Calu3 (cell line): ENCODE measurements around the gene SRGAP3. TPM values are rescaled to one million over a fixed set of nuclear protein-coding genes. Genes with fewer than 3 reads are reported as not detected.

Source experiments
- BruUV-seq: library from RNA; stranded (reverse); fragments of 400-500 nt; replicated peaks from 2 replicates; lab custom pipeline; 2021; lab: Mats Ljungman, UMichigan
- CTCF ChIA-PET: fragments of 300-600 bp; sonication (Branson Sonifier 250); formaldehyde crosslinking; loops from one replicate; lab custom pipeline; 2022; ENCODE audit warnings: antibody characterized with exemption; lab: Charles Lee
- DNase-seq: peaks from one replicate; pipeline ENCODE4 v3.0.0; 2022
- H3K27ac Mint-ChIP-seq: one replicate; pipeline ENCODE4 v1.8.0; 2022; ENCODE audit warnings: mixed read lengths; ENCODE audit not compliant: unreplicated experiment
- H3K27me3 Mint-ChIP-seq: one replicate; pipeline ENCODE4 v1.8.0; 2022; ENCODE audit warnings: mixed read lengths; ENCODE audit not compliant: unreplicated experiment
- H3K36me3 Mint-ChIP-seq: one replicate; pipeline ENCODE4 v1.8.0; 2022; ENCODE audit warnings: mild to moderate bottlenecking, moderate library complexity, mixed read lengths; ENCODE audit not compliant: insufficient read depth, unreplicated experiment
- H3K4me1 Mint-ChIP-seq: one replicate; pipeline ENCODE4 v1.8.0; 2022; ENCODE audit warnings: mild to moderate bottlenecking, low read depth, mixed read lengths; ENCODE audit not compliant: unreplicated experiment
- H3K4me3 Mint-ChIP-seq: one replicate; pipeline ENCODE4 v1.8.0; 2022; ENCODE audit warnings: mild to moderate bottlenecking, low read depth, moderate library complexity, mixed read lengths; ENCODE audit not compliant: unreplicated experiment
- H3K9me3 Mint-ChIP-seq: one replicate; pipeline ENCODE4 v1.8.0; 2022; ENCODE audit warnings: low read depth, mixed read lengths; ENCODE audit not compliant: unreplicated experiment
- CTCF ChIP-seq: fragments of 200-600 bp; IDR thresholded peaks from one replicate; pipeline ENCODE4 v1.8.0; 2022; ENCODE audit warnings: antibody characterized with exemption; ENCODE audit not compliant: unreplicated experiment
- intact Hi-C: fragments of 100-400 bp; cut with micrococcal nuclease; formaldehyde crosslinking; loops from one replicate; pipeline ENCODE4 v1.10.0; 2022; ENCODE audit not compliant: unreplicated experiment
- total RNA-seq: library from RNA; stranded (reverse); gene quantifications from 2 replicates; pipeline ENCODE4 v1.2.3, GENCODE V29; 2022

Gene SRGAP3
- total RNA-seq, 1 experiment from 2014 or later: 8.2 TPM

GRCh38 chr3:9253327-9253726 lies 3.9 kb upstream of the SRGAP3 start:
- peak; percentile 6 for DNase-seq
- Mint-ChIP-seq H3K27ac (no peak overlapping the region), H3K4me3 (no peak overlapping the region), H3K4me1 (peaks cover 24% of the 10 kb centered on the region), H3K9me3 (no peaks in the 10 kb centered on the region), H3K27me3 (peaks cover 15% of the 10 kb centered on the region), H3K36me3 (peaks cover 13% of the 10 kb centered on the region)
- BruUV-seq: no TSS peak
- TF ChIP-seq CTCF: no peak
- CTCF ChIA-PET: no interaction called here
- intact Hi-C loops: no loop called here

- Mint-ChIP-seq H3K27me3 (peaks cover 15% of the 10 kb centered on the region), H3K4me3 (no peak overlapping the region), H3K27ac (no peak overlapping the region), H3K4me1 (peaks cover 24% of the 10 kb centered on the region), H3K9me3 (no peaks in the 10 kb centered on the region), H3K36me3 (peaks cover 13% of the 10 kb centered on the region)
- TF ChIP-seq CTCF: no peak
- intact Hi-C loops: no loop called here
- no TSS peak for BruUV-seq
- no peak for DNase-seq
- CTCF ChIA-PET: no interaction called here
Observed at GRCh38 chr3:9251055-9251786, 1.8 kb upstream of the SRGAP3 start.

GRCh38 chr3:9250236-9250635 lies 790 bp upstream of the SRGAP3 start:
- intact Hi-C loops: no loop called here
- Mint-ChIP-seq H3K27me3 (peaks cover 13% of the 10 kb centered on the region), H3K4me3 (no peak overlapping the region), H3K9me3 (no peaks in the 10 kb centered on the region), H3K4me1 (peaks cover 24% of the 10 kb centered on the region), H3K36me3 (peaks cover 13% of the 10 kb centered on the region), H3K27ac (no peak overlapping the region)
- no TSS peak for BruUV-seq
- DNase-seq: no peak
- no peak for TF ChIP-seq CTCF
- CTCF ChIA-PET: no interaction called here

GRCh38 chr3:9248522-9249271 lies 749 bp downstream of the SRGAP3 start:
- DNase-seq: no peak
- TF ChIP-seq CTCF: no peak
- CTCF ChIA-PET: interaction anchor here (1.2 to 1.4 kb wide), 2 partner anchors 17 to 54 kb away, joined by 3 to 5 read pairs; no protein-coding TSS in a partner anchor
- H3K27ac Mint-ChIP-seq: peak overlapping the region; percentile 75
- peaks cover 22% of the 10 kb centered on the region for H3K4me1 Mint-ChIP-seq
- peaks cover 13% of the 10 kb centered on the region for H3K36me3 Mint-ChIP-seq
- intact Hi-C loops: no loop called here
- BruUV-seq: TSS peak; percentile 24
- no peaks in the 10 kb centered on the region for H3K9me3 Mint-ChIP-seq
- H3K4me3 Mint-ChIP-seq: peak overlapping the region; percentile 88
- H3K27me3 Mint-ChIP-seq: no peaks in the 10 kb centered on the region
